Loucy (cell line): Measurements from ENCODE around the gene RCBTB1.
A peak's percentile ranks its signal among the peaks of the same experiment; 100 is the strongest.

Source experiments
- H2AFZ ChIP-seq: fragments of 200-600 bp; sonication (generic); 2 replicates; pipeline ENCODE4 v1.6.0; 2016; ENCODE audit warnings: antibody characterized with exemption, mild to moderate bottlenecking, low read length, moderate library complexity
- H3F3A ChIP-seq: fragments of 200-600 bp; 2 replicates; pipeline ENCODE4 v1.6.0; 2016; ENCODE audit warnings: antibody characterized with exemption, low read depth, mild to moderate bottlenecking
- H3K27me3 ChIP-seq: fragments of 200-600 bp; sonication (generic); 2 replicates; pipeline ENCODE4 v1.6.1; 2014; ENCODE audit warnings: low read length, mild to moderate bottlenecking; ENCODE audit not compliant: insufficient read depth, poor library complexity, severe bottlenecking
- H3K36me3 ChIP-seq: fragments of 200-600 bp; sonication (generic); 2 replicates; pipeline ENCODE4 v1.6.1; 2016; ENCODE audit warnings: low read length; ENCODE audit not compliant: insufficient read depth
- H3K4me1 ChIP-seq: fragments of 200-600 bp; sonication (generic); 2 replicates; pipeline ENCODE4 v1.5.1; 2014; ENCODE audit warnings: low read length, mild to moderate bottlenecking; ENCODE audit not compliant: insufficient read depth, poor library complexity, severe bottlenecking
- H3K4me2 ChIP-seq: fragments of 200-600 bp; sonication (generic); 2 replicates; pipeline ENCODE4 v1.6.0; 2014; ENCODE audit warnings: antibody characterized with exemption, low read length, low read depth, mild to moderate bottlenecking; ENCODE audit not compliant: poor library complexity, severe bottlenecking
- H3K4me3 ChIP-seq: fragments of 200-600 bp; sonication (generic); 2 replicates; pipeline ENCODE4 v1.5.1; 2014; ENCODE audit warnings: low read length, mild to moderate bottlenecking, mixed read lengths; ENCODE audit not compliant: poor library complexity, severe bottlenecking
- H3K79me2 ChIP-seq: fragments of 200-600 bp; sonication (generic); 2 replicates; pipeline ENCODE4 v1.6.1; 2014; ENCODE audit warnings: low read length; ENCODE audit not compliant: insufficient read depth
- H3K9ac ChIP-seq: fragments of 200-600 bp; sonication (generic); 2 replicates; pipeline ENCODE4 v1.6.0; 2014; ENCODE audit warnings: mild to moderate bottlenecking, low read depth, low read length, moderate library complexity; ENCODE audit not compliant: poor library complexity, severe bottlenecking
- H3K9me2 ChIP-seq: fragments of 200-600 bp; sonication (generic); replicated peaks from 2 replicates; pipeline ENCODE4 v1.6.1; 2016; ENCODE audit warnings: low read depth, low read length, mixed read lengths
- H3K9me3 ChIP-seq: fragments of 200-600 bp; sonication (generic); 2 replicates; pipeline ENCODE4 v1.6.1; 2014; ENCODE audit warnings: mild to moderate bottlenecking, antibody characterized with exemption, low read length, low read depth; ENCODE audit not compliant: insufficient read depth
- H4K20me1 ChIP-seq: fragments of 200-600 bp; sonication (generic); 2 replicates; pipeline ENCODE4 v1.6.0; 2014; ENCODE audit warnings: antibody characterized with exemption, low read length, mild to moderate bottlenecking; ENCODE audit not compliant: insufficient read depth, poor library complexity, severe bottlenecking
- EZH2phosphoT487 ChIP-seq: fragments of 200-600 bp; IDR thresholded peaks from 2 replicates; pipeline ENCODE4 v1.6.1; 2018; ENCODE audit warnings: antibody characterized with exemption, mild to moderate bottlenecking, moderate library complexity, borderline replicate concordance
- TF ChIP-seq, protein P1 (sequence below): fragments of 200-600 bp; sonication (generic); conservative IDR thresholded peaks from 2 replicates; pipeline ENCODE4 v1.5.1; 2014; ENCODE audit warnings: mild to moderate bottlenecking, antibody characterized with exemption, low read length

The RCBTB1 gene

DNA sequence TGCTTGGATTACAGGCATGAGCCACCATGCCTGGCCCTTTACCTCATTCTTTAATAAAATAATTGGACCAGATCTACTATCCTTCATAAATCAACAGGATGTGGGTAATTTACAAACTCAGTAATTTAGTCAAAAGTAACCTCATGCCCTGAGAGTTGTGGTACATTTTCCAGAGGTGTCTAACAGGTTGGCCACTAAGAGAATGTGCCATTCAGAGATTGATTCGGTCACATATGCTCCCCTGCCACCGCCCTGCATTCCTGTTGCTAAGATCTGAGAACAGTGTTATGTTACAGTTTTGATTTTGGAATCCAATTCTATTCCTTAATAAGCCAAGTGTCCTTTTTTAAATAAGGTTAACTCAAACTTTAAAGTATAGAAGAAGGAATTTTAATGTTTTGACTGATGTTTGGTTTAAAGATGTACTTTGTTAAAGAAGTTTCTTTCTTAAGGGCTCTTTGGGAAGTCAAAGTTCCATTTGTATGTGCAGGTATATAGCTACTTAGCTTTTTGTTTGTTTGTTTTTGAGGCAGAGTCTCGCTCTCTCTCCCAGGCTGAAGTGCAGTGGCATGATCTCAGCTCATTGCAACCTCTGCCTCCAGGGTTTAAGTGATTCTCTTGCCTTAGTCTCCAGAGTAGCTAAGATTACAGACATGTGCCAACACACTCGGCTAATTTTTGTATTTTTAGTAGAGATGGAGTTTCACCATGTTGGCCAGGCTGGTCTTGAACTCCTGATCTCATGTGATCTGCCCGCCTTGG, 60.4 kb downstream of the RCBTB1 start:
- Histone ChIP-seq H3K4me2 (no peak overlapping the region), H3K9me3 (no peaks in the 10 kb centered on the region), H2AFZ (no peak overlapping the region), H3K9me2 (no peaks in the 10 kb centered on the region), H3F3A (no peaks in the 10 kb centered on the region), H3K4me3 (no peak overlapping the region), H3K36me3 (peaks cover 3% of the 10 kb centered on the region; the same call in 1 of the 2 replicates), H3K9ac (no peak overlapping the region), H4K20me1 (no peaks in the 10 kb centered on the region), H3K27me3 (no peaks in the 10 kb centered on the region), H3K79me2 (no peaks in the 10 kb centered on the region), H3K4me1 (no peaks in the 10 kb centered on the region)
- TF ChIP-seq, protein P1, sequence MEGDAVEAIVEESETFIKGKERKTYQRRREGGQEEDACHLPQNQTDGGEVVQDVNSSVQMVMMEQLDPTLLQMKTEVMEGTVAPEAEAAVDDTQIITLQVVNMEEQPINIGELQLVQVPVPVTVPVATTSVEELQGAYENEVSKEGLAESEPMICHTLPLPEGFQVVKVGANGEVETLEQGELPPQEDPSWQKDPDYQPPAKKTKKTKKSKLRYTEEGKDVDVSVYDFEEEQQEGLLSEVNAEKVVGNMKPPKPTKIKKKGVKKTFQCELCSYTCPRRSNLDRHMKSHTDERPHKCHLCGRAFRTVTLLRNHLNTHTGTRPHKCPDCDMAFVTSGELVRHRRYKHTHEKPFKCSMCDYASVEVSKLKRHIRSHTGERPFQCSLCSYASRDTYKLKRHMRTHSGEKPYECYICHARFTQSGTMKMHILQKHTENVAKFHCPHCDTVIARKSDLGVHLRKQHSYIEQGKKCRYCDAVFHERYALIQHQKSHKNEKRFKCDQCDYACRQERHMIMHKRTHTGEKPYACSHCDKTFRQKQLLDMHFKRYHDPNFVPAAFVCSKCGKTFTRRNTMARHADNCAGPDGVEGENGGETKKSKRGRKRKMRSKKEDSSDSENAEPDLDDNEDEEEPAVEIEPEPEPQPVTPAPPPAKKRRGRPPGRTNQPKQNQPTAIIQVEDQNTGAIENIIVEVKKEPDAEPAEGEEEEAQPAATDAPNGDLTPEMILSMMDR, result no peak
- no peak for TF ChIP-seq EZH2phosphoT487

DNA sequence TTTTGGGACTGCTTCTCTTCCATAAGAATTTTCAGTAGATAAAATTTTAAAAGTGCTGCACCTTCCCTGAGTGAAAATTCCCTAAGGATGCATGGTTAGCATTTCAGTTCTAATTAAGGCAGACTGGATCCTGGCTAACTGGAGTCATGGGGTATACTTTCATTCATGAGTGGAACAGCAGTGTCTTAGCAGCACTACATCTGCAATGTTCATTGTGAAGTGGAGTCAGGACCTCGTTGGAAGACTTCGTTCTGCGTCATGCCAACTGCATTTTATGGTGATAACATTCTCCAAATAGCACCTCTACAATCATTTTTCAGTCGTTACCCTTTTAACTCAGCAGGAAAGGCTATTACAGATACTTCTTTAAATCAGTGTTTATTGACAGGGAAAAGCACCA, 64.1 kb downstream of the RCBTB1 start:
- peaks cover 3% of the 10 kb centered on the region; the same call in 1 of the 2 replicates for H3K36me3 ChIP-seq
- H3K79me2 ChIP-seq, result no peaks in the 10 kb centered on the region
- H2AFZ ChIP-seq, result no peak overlapping the region
- H3K9ac ChIP-seq, result no peak overlapping the region
- no peak overlapping the region for H3K4me2 ChIP-seq
- H3K27me3 ChIP-seq, result no peaks in the 10 kb centered on the region
- no peaks in the 10 kb centered on the region for H3K9me2 ChIP-seq
- H4K20me1 ChIP-seq, result no peaks in the 10 kb centered on the region
- no peaks in the 10 kb centered on the region for H3K9me3 ChIP-seq
- no peak overlapping the region for H3K4me3 ChIP-seq
- H3K4me1 ChIP-seq, result no peaks in the 10 kb centered on the region
- TF ChIP-seq, protein P1, result no peak
- no peak for TF ChIP-seq EZH2phosphoT487
- H3F3A ChIP-seq, result no peaks in the 10 kb centered on the region

GRCh38 chr13:49517461-49517860, 67.9 kb downstream of the RCBTB1 start:
- Histone ChIP-seq H3F3A (no peaks in the 10 kb centered on the region), H3K4me3 (no peak overlapping the region), H3K27me3 (no peaks in the 10 kb centered on the region), H3K4me1 (no peaks in the 10 kb centered on the region), H3K9me3 (no peaks in the 10 kb centered on the region), H3K4me2 (no peak overlapping the region), H3K9ac (no peak overlapping the region), H4K20me1 (no peaks in the 10 kb centered on the region), H3K79me2 (no peaks in the 10 kb centered on the region), H3K9me2 (no peaks in the 10 kb centered on the region), H3K36me3 (peaks cover 3% of the 10 kb centered on the region; the same call in 1 of the 2 replicates), H2AFZ (no peak overlapping the region)
- no peak for TF ChIP-seq EZH2phosphoT487
- TF ChIP-seq, protein P1, result peak; percentile 66
